GM18505 (cell line): Measurements from ENCODE around the gene OTOS.

Source experiments
- ATAC-seq: cut with Tn5 transposase; IDR thresholded peaks from one replicate; pipeline ENCODE4 v1.9.1; 2021; ENCODE audit not compliant: unreplicated experiment
- POLR2A ChIP-seq: IDR thresholded peaks from 4 replicates; pipeline ENCODE4 v1.6.1; 2011; ENCODE audit warnings: borderline replicate concordance; ENCODE audit not compliant: insufficient read depth, insufficient read length; ENCODE audit errors: extremely low read depth

OTOS gene

GRCh38 chr2:240140511-240140910, at the start of gene OTOS:
Gene OTOS (minus strand): TSS chr2:240140658. CDS start chr2:240140326, 332 bp downstream.
- ATAC-seq = no peak
- no peak for TF ChIP-seq POLR2A

- TF ChIP-seq POLR2A = no peak
- no peak for ATAC-seq
Measured at GRCh38 chr2:240189686-240190085, 49.2 kb upstream of the OTOS start.

- ATAC-seq = no peak
- no peak for TF ChIP-seq POLR2A
Measured at GRCh38 chr2:240187989-240188590, 47.6 kb upstream of the OTOS start.

- ATAC-seq = no peak
- TF ChIP-seq POLR2A = no peak
Measured at GRCh38 chr2:240186191-240186725, 45.8 kb upstream of the OTOS start.

GRCh38 chr2:240184656-240185055, 44.2 kb upstream of the OTOS start:
- ATAC-seq = no peak
- no peak for TF ChIP-seq POLR2A

- no peak for ATAC-seq
Measured at GRCh38 chr2:240183875-240184590, 43.6 kb upstream of the OTOS start.

GRCh38 chr2:240183006-240183874, 42.8 kb upstream of the OTOS start:
- no peak for TF ChIP-seq POLR2A
- ATAC-seq = no peak

More at GRCh38 chr2:240183875-240184590, 43.6 kb upstream of the OTOS start:
- no peak for TF ChIP-seq POLR2A

GRCh38 chr2:240182476-240182875, 42.0 kb upstream of the OTOS start:
- ATAC-seq = no peak
- TF ChIP-seq POLR2A = no peak

- no peak for ATAC-seq
- no peak for TF ChIP-seq POLR2A
Measured at GRCh38 chr2:240182001-240182400, 41.5 kb upstream of the OTOS start.

GRCh38 chr2:240179941-240180666, 39.6 kb upstream of the OTOS start:
- no peak for TF ChIP-seq POLR2A
- no peak for ATAC-seq

GRCh38 chr2:240179186-240179815, 38.8 kb upstream of the OTOS start:
- no peak for ATAC-seq
- TF ChIP-seq POLR2A = no peak

GRCh38 chr2:240178564-240178963, 38.1 kb upstream of the OTOS start:
- ATAC-seq = no peak

GRCh38 chr2:240174496-240174895, 34.0 kb upstream of the OTOS start:
- no peak for TF ChIP-seq POLR2A
- no peak for ATAC-seq

More at GRCh38 chr2:240178564-240178963, 38.1 kb upstream of the OTOS start:
- TF ChIP-seq POLR2A = no peak
